ENCODE data around the gene LGALS14. TPM values are rescaled to one million over a fixed set of nuclear protein-coding genes. Genes with fewer than 3 reads are reported as not detected.

Gene LGALS14
- total RNA-seq, 1 donor from 2014 or later: not detected

DNA sequence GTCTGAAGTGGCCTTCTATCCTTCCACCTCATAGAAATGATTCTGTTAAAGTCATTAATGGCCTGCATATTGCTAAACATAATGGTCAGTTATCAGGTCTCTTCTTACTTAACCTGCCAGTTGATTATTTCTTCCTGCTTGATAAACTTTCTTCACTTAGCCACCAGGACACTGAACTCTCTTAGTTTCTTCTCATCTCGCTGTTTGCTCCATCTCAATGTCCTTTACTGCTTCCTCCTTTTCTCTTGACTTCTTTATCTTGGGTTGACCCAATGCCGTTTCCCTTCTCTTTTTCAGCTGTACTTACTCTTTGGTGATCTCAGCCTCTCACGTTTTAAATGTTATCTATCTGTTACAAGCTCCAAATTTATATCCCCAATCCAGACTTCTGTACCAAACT, 50.7 kb downstream of the LGALS14 start:
- intact Hi-C loops (cut with DNase I): no loop called here
- no peaks in the 10 kb centered on the region for H3K4me1 ChIP-seq
- no peaks in the 10 kb centered on the region for H3K27me3 ChIP-seq
- no peaks in the 10 kb centered on the region for H3K9me3 ChIP-seq
- H3K27ac ChIP-seq: no peak overlapping the region
- TF ChIP-seq CTCF (IDR thresholded peaks at IDR 0.05): no peak
- H3K4me3 ChIP-seq: no peak overlapping the region
- no peak for DNase-seq (ENCODE audit: low spot score in 2 of 2)
- no peaks in the 10 kb centered on the region for H3K36me3 ChIP-seq

Other genes starting within 250 kb of the LGALS14 start
- gene TIMM50, start 223.6 kb upstream of the LGALS14 start, total RNA-seq: 92.0 TPM
- not detected for gene DLL3, start 205.5 kb upstream of the LGALS14 start, total RNA-seq
- not detected for gene SELENOV, start 189.3 kb upstream of the LGALS14 start, total RNA-seq
- not detected for gene EID2B, start 171.6 kb upstream of the LGALS14 start, total RNA-seq
- 11.8 TPM for gene EID2, start 164.3 kb upstream of the LGALS14 start, total RNA-seq
- gene LGALS13, start 102.0 kb upstream of the LGALS14 start, total RNA-seq: not detected
- not detected for gene LGALS16, start 48.6 kb upstream of the LGALS14 start, total RNA-seq
- gene CLC, start 33.5 kb downstream of the LGALS14 start, total RNA-seq: not detected
- gene LEUTX, start 74.4 kb downstream of the LGALS14 start, total RNA-seq: not detected
- 34.7 TPM for gene DYRK1B, start 129.7 kb downstream of the LGALS14 start, total RNA-seq
- 92.1 TPM for gene FBL, start 141.9 kb downstream of the LGALS14 start, total RNA-seq
- gene FCGBP, start 230.2 kb downstream of the LGALS14 start, total RNA-seq: 21.2 TPM